ENCODE results near the gene UNC13D.

DNA sequence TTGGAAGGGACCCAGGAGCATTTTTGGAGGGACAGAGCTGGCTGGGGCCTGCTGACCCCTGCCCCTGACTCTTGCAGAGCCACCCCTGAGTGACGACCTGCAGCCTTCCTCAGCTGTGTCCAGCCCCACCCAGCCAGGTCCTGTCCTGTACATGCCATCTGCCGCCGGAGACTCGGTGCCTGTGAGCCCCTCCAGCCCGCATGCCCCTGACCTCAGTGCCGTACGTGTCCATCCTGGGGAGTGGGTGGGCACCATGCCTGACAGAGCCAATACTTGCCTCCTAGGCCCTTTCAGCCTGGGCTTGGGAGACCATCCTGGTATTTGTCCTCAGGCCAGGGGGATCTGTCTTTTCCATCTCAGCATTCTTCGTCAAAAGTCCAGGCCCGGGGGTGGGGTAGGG, 27.5 kb downstream of the UNC13D start:
- TF ChIP-seq EZH2phosphoT487 (IDR thresholded peaks at IDR 0.05; ENCODE audit: insufficient read depth, low read depth) (no peak), EZH2 (IDR thresholded peaks at IDR 0.05; ENCODE audit: insufficient read depth, poor library complexity, severe bottlenecking) (no peak)

Measured in GM23248 (cell line).